ENCODE results near the gene COL28A1. TPM values are rescaled to one million over a fixed set of nuclear protein-coding genes. Genes with fewer than 3 reads are reported as not detected.
"Not testable (repeated sequence)": the region's sequence is repeated elsewhere in the genome, so short reads cannot be mapped to it uniquely, and the experiment has no call there.

COL28A1 gene
- total and polyA plus RNA-seq, 2 donors = 5.3 to 9.7 TPM

DNA sequence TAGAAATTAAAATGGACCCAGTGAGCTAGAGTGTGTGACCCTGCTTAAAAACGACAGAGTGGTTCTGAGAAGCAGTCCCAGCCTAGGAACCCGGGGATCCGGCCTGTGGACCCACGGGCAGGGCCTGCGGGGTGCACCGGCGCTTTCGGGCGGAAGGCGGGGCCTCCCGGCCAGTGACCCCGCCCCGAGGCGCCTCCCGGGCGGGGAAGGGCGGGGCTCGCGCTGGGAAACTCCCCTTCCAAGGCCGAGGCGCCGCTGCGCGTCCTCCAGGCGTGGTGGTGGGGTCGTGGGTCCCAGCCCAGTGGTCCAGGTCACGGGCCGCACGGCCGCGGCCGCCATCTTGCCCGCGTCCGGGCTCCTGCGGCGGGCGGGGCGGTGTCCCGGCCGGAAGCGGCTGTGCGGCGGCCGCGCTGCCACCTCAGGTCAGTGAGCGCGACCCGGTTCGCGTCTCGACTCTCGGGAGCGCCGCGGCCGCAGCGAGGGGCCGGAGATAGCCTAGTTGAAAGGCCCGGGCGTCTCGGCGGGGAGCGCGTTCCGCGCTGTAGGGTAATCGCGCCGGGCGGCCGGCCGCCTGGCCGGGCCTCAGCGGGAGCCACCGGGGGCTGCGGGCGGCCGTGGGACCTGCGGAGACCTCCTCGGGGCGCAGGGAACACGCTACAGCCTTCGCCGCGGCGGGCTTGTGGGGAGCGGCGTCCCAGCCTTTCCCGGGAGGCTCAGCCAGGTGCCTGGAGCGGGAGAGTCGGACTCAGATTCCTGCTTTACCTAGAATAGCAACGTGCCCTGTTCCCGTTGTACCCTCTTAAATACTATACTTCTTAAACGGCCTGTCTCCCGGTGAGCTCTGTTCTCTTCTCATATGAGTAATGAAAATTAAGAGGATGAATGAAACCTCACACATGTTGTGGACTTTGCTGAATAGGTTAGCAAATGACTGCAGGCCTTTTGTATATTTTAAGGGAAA, 31.3 kb upstream of the COL28A1 start, which contains the start of gene MIOS:
TSS of gene MIOS (plus strand) at position 234 of the 961 bp plus-strand sequence. CDS start 5,592 bp downstream, outside the sequence.
- no peaks in the 10 kb centered on the region for H3K4me1 ChIP-seq (ENCODE audit: insufficient read depth)
- peak within 1 kb of the TSS; percentile 89 for H3K4me3 ChIP-seq (ENCODE audit: low read depth, low read length)
- no peaks in the 10 kb centered on the region for H3K36me3 ChIP-seq (ENCODE audit: insufficient read depth)
- peak; percentile 37 for DNase-seq (ENCODE audit: extremely low spot score)
- under 1% methylated on average over 96 of the region's 96 CpGs for WGBS
- peak within 1 kb of the TSS; percentile 98 for H3K27ac ChIP-seq (ENCODE audit: low read depth)

DNA sequence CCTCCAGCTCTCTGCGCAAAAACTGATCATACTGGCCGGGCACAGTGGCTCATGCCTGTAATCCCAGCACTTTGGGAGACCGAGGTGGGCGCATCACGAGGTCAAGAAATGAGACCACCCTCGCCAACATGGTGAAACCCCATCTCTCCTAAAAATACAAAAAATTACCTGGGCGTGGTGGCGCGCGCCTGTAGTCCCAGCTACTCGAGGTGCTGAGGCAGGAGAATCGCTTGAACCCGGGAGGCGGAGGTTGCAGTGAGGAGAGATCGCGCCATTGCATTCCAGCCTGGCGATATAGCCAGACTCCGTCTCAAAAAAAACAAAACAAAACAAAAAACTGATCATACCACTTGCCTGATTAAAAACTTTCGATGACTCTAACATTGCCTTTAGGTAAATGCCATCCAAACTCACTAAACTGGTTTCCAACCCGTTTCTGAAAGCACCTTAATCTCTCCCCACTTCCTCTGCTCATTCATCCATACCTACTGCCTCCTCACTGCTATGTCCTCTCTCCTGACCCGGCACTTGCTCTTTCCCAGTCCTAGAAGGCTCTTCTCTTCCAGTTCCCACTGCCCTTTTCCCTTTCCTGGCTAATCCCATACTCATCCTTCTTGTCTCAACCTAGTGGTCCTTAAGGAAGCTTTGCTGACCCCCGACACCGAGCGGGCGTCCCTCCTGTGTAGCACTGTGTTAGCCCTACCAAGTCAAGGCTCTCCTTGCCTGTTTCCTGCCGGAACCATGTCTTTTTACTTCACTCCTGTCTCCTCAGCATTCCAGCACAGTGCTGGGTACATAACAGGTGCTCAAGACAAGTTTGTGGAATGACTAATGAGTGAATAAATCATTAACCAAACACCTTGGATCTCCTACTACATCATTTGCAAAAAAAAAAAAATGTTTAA, 30.3 kb upstream of the COL28A1 start:
- H3K27ac ChIP-seq (ENCODE audit: low read depth) = peak overlapping the region; percentile 98
- H3K36me3 ChIP-seq (ENCODE audit: insufficient read depth) = no peaks in the 10 kb centered on the region
- WGBS = 91% methylated on average over 26 of the region's 26 CpGs
- H3K4me3 ChIP-seq (ENCODE audit: low read depth, low read length) = peak overlapping the region; percentile 89
- DNase-seq (ENCODE audit: extremely low spot score) = peak; percentile 26
- H3K4me1 ChIP-seq (ENCODE audit: insufficient read depth) = no peaks in the 10 kb centered on the region

DNA sequence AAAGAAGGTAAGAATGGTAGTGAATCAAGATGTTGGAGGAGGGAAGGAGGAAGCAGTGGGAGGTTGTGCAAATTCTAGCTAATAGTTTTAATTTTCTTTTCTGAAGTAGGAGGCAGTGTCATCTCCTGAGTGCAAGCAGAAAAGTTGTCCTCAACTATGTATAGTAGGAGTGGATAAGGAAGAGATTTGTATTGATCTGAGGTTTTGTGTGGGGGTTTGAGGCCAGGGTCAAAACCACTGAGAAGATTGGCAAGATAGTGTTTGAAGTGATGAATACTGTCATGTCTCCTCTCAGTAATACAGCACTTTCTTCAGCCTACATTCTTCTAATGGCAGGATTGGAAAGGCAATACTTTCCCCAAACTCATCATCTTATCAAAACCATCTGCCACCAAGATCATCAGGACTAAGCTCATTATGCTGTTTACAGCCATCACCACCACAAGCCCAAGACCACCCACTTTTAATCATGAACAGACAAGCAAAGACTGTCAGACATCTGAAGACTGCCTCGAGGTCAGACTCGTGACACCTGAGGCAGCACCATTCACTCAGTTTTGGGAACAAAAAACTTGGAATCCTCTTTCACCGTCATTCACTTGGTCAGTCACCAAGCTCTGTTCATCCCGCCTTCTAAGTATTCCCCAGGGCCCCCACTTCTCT, 29.5 kb upstream of the COL28A1 start:
- no peak for DNase-seq (ENCODE audit: extremely low spot score)
- WGBS = 82% methylated on average over 4 of the region's 4 CpGs
- H3K4me3 ChIP-seq (ENCODE audit: low read depth, low read length) = no peak overlapping the region
- H3K36me3 ChIP-seq (ENCODE audit: insufficient read depth) = no peaks in the 10 kb centered on the region
- no peaks in the 10 kb centered on the region for H3K4me1 ChIP-seq (ENCODE audit: insufficient read depth)
- no peak overlapping the region for H3K27ac ChIP-seq (ENCODE audit: low read depth)

DNA sequence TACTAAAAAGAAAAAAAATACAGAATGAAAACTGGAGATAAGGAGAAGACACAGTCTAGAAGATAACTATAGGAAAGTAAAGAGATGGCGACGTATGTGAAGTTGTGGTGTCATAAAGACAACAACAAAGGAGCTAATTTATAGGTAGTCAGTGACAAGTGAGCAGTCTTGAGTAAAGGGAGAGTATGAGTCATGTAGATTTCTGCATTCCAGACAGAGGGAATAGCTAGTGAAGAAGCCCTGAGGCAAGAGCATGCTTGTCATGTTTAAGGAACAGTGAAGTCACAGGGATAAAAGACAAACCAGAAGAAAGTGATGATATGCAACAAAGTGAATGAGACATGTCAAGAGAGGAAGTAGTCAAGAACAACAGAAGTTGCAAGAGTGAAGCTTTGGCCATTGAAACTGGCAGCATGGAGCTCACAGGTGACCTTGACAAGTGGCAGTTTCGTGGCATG, 28.7 kb upstream of the COL28A1 start:
- no peak overlapping the region for H3K4me3 ChIP-seq (ENCODE audit: low read depth, low read length)
- H3K4me1 ChIP-seq (ENCODE audit: insufficient read depth) = no peaks in the 10 kb centered on the region
- WGBS = 66% methylated on average over 3 of the region's 3 CpGs
- H3K36me3 ChIP-seq (ENCODE audit: insufficient read depth) = no peaks in the 10 kb centered on the region
- no peak overlapping the region for H3K27ac ChIP-seq (ENCODE audit: low read depth)
- no peak for DNase-seq (ENCODE audit: extremely low spot score)

DNA sequence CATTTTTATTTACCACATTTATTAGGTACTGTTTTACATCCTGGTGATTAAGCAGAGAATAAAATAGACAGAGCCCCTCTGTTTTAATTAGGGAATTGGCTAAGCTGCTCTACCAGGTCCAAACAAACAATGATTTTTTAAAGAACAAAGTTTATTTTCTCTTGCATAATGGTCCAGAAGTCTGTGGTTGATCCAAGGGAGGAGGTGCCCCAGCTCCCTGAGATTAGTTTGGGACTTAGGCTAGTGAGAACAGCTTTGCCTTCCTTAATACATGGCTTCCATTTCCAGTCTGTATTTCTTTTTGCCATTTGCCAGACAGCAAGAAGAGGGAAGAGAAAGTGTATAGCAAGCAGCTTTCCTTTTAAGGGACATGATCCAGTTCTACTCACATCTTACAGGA, 28.1 kb upstream of the COL28A1 start:
- Histone ChIP-seq H3K4me1 (ENCODE audit: insufficient read depth) (no peaks in the 10 kb centered on the region), H3K36me3 (ENCODE audit: insufficient read depth) (no peaks in the 10 kb centered on the region), H3K27ac (ENCODE audit: low read depth) (peak overlapping the region; percentile 23), H3K4me3 (ENCODE audit: low read depth, low read length) (no peak overlapping the region)
- DNase-seq (ENCODE audit: extremely low spot score) = no peak

DNA sequence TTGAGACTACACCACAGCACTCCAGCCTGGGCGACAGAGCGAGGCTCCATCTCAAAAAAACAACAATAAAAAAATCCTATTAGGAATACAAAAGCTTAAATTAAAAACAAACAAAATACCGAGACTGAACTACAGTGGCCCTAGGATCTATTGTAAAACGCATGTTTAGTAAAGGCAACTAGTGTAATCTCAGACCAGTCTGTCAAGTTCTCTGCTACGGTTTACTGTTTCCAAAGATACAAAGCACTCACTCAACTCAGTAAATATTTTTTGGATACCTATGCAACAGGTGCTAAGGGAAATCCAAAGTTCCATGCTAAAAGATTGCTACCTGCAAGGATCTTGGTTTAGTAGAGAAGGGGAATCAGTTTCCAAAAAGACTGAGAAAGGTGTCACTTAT, 27.6 kb upstream of the COL28A1 start:
- Histone ChIP-seq H3K36me3 (ENCODE audit: insufficient read depth) (no peaks in the 10 kb centered on the region), H3K4me1 (ENCODE audit: insufficient read depth) (no peaks in the 10 kb centered on the region), H3K4me3 (ENCODE audit: low read depth, low read length) (no peak overlapping the region), H3K27ac (ENCODE audit: low read depth) (no peak overlapping the region)
- peak; percentile 48 for DNase-seq (ENCODE audit: extremely low spot score)
- WGBS = 73% methylated on average over 5 of the region's 5 CpGs

DNA sequence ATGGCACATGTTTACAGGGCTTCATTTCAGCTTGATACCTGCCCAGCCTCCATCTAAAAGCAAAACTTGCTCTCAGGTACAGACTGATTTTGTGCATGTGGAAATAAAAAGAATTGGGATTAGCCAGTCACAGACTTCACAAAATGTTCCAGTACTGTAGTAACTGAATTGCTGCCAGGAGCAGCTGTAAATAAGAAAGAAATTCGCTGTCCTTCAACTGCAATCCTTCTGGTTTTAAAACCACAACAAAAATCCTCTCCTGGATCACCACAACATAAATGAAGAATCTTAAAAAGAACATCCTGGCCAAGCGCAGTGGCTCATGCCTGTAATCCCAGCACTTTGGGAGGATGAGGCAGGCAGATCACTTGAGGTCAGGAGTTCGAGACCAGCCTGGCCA, 27.1 kb upstream of the COL28A1 start:
- DNase-seq (ENCODE audit: extremely low spot score) = no peak
- Histone ChIP-seq H3K36me3 (ENCODE audit: insufficient read depth) (no peaks in the 10 kb centered on the region), H3K27ac (ENCODE audit: low read depth) (no peak overlapping the region), H3K4me3 (ENCODE audit: low read depth, low read length) (no peak overlapping the region), H3K4me1 (ENCODE audit: insufficient read depth) (no peaks in the 10 kb centered on the region)
- WGBS = 56% methylated on average over 3 of the region's 3 CpGs

DNA sequence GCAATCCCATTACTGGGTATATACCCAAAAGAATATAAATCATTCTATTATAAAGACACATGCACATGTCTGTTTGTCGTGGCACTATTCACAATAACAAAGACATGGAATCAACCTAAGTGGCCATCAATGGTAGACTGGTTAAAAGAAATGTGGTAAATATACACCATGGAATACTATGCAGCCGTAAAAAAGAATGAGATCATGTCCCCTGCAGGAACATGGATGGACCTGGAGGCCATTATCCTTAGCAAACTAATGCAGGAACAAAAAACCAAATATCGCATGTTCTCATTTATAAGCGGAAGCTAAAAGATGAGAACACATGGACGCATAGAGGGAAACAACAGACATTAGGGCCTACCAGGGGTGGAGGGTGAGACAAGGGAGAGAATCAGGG, 25.9 kb upstream of the COL28A1 start:
- not testable (repeated sequence) for H3K36me3 ChIP-seq (ENCODE audit: insufficient read depth)

DNA sequence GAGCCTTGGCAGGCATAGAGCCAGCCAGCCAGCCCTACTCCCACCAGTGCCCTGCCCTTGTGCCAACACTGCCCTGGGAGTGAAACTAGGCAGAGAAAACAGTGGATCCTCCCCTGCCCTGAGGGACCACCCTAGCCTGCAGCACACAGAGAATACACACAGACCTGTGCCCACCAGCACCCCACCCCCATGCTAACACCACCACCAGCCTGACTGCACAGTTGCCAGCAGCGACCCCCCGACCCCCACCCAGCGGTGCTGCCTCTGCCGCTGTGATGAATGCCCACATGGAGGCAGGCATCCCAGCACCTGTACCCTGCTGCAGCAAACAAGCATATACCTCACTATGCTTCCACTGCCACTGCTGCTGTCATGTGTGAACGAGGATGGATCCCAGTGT, 21.6 kb upstream of the COL28A1 start:
- no peaks in the 10 kb centered on the region for H3K4me1 ChIP-seq (ENCODE audit: insufficient read depth)
- H3K36me3 ChIP-seq (ENCODE audit: insufficient read depth) = no peaks in the 10 kb centered on the region
- no peak for DNase-seq (ENCODE audit: extremely low spot score)
- WGBS = 96% methylated on average over 5 of the region's 5 CpGs
- H3K27ac ChIP-seq (ENCODE audit: low read depth) = no peak overlapping the region
- H3K4me3 ChIP-seq (ENCODE audit: low read depth, low read length) = no peak overlapping the region

More for the DNA sequence above, 25.9 kb upstream of the COL28A1 start:
- H3K4me3 ChIP-seq (ENCODE audit: low read depth, low read length); DNase-seq (ENCODE audit: extremely low spot score); H3K4me1 ChIP-seq (ENCODE audit: insufficient read depth); H3K27ac ChIP-seq (ENCODE audit: low read depth): not testable (repeated sequence)
- WGBS = 96% methylated on average over 5 of the region's 5 CpGs

DNA sequence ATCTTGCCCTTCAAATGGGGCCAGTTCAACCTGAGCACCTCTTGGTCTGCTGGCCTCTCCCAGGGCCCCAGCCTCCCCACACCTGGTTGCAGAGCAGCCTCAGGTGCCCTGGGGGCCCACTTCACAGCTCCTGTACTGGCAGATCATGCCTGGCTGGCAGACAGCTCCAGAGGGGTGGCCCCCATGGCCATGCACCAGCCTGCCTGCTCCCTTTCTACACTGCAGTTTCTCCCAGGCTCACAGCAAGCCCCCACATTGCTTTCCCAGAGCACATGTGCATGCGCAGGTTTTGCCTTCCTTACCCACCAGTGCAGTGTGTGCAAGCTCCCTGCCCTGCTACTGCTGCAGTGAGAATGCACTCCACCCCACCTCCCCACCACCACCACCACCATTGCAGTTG, 21.2 kb upstream of the COL28A1 start:
- H3K27ac ChIP-seq (ENCODE audit: low read depth) = no peak overlapping the region
- DNase-seq (ENCODE audit: extremely low spot score) = no peak
- no peaks in the 10 kb centered on the region for H3K4me1 ChIP-seq (ENCODE audit: insufficient read depth)
- 94% methylated on average over 1 of the region's 1 CpG for WGBS
- no peaks in the 10 kb centered on the region for H3K36me3 ChIP-seq (ENCODE audit: insufficient read depth)
- H3K4me3 ChIP-seq (ENCODE audit: low read depth, low read length) = no peak overlapping the region

DNA sequence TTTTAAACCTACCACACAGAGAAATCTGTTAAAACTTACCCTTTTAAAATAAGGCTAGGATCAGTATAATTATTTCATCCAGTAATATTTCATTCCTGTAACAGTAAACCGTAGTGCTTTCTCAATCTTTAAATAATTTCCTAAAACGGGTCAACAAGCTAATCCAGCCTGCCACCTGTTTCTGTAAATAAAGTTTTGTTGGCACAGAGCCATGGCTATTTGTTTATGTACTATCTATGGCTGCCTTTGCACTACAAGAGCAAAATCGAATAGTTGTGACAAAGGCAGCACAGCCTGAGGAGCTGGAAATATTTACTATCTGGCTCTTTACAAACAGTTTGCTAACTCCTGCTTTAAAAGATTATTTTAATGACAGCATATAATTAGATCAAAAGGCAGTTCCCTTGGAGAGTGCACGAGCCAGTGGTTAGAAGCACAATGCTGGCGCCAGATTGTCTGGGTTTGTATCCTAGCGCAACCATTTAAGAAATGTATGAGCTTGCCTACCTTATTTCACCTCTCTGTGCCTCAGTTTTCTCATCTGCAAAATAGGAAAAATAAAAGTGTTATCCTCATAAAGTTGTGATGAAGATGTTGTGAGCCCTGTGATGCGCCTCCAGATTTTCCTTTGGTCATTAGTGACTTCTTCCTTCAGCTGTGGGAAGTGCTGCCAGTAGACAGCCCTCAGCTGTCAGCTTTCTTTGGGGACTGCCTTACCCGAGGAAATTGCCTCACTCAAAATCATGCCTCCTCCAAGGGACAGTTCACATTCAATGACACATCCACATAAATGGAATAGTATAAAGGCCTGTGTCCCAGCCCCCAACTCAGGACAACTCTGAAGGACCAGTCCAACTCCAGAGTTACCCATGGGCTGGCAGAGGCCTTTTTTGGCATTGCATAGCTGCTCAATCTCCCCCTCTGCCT, 19.2 kb upstream of the COL28A1 start:
- H3K27ac ChIP-seq (ENCODE audit: low read depth) = no peak overlapping the region
- no peak for DNase-seq (ENCODE audit: extremely low spot score)
- 45% methylated on average over 8 of the region's 8 CpGs for WGBS
- H3K4me1 ChIP-seq (ENCODE audit: insufficient read depth) = no peaks in the 10 kb centered on the region
- no peaks in the 10 kb centered on the region for H3K36me3 ChIP-seq (ENCODE audit: insufficient read depth)
- no peak overlapping the region for H3K4me3 ChIP-seq (ENCODE audit: low read depth, low read length)

DNA sequence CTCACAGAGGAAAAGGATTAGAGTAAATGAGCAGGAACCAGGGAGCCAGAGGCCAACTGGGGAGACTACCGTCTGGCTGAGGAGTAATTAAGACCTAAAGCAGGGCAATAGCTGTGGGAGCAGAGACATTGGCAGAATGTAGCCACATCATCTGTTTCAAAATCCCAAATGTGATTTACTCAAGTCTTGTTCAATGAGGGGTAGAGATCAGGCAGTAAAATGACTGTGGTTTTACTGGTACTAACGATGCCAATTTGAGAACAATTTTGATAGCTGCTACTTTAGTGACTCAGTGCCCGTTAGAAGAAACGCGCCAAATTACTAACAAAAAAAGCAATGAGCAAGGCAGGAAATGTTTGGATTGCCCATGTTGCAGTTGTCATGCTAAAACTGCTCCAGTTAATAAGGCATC, 18.4 kb upstream of the COL28A1 start:
- no peak overlapping the region for H3K27ac ChIP-seq (ENCODE audit: low read depth)
- no peaks in the 10 kb centered on the region for H3K4me1 ChIP-seq (ENCODE audit: insufficient read depth)
- WGBS = 40% methylated on average over 5 of the region's 5 CpGs

More for the DNA sequence above, 18.4 kb upstream of the COL28A1 start:
- no peaks in the 10 kb centered on the region for H3K36me3 ChIP-seq (ENCODE audit: insufficient read depth)
- no peak overlapping the region for H3K4me3 ChIP-seq (ENCODE audit: low read depth, low read length)
- DNase-seq (ENCODE audit: extremely low spot score) = no peak

Data from urinary bladder (tissue), 4 donors.